GM12878 (cell line): ENCODE data around the gene UBR7. TPM values are rescaled to one million over a fixed set of nuclear protein-coding genes. Genes with fewer than 3 reads are reported as not detected.

Source experiments
- ATAC-seq: fragments of 200-7000 bp; cut with Tn5 transposase; 3 replicates; pipeline ENCODE4 v1.9.1; 2020; ENCODE audit warnings: mild to moderate bottlenecking, moderate library complexity
- BruUV-seq: library from RNA; stranded (reverse); fragments of 400-500 nt; replicated peaks from 2 replicates; lab custom pipeline; 2021; lab: Mats Ljungman, UMichigan
- CTCF ChIA-PET: fragments of 300-600 bp; sonication (Branson Sonifier 250); formaldehyde crosslinking; extraction: SDS; loops from one replicate; lab custom pipeline; 2021; ENCODE audit warnings: inconsistent platforms; lab: Yijun Ruan, JAX
- POLR2A ChIA-PET: fragments of 350-600 bp; formaldehyde crosslinking; extraction: SDS; loops from one replicate; lab custom pipeline; 2021; ENCODE audit warnings: inconsistent platforms; lab: Charles Lee
- RAD21 ChIA-PET: fragments of 300-600 bp; sonication (Branson Sonifier 250); formaldehyde crosslinking; loops from one replicate; lab custom pipeline; 2023; ENCODE audit warnings: antibody characterized with exemption; ENCODE audit not compliant: unreplicated experiment; lab: Charles Lee
- SMC1A ChIA-PET: fragments of 300-600 bp; sonication (Branson Sonifier 250); formaldehyde crosslinking; loops from one replicate; lab custom pipeline; 2023; ENCODE audit not compliant: unreplicated experiment, uncharacterized antibody; lab: Charles Lee
- DNase-seq: peaks from one replicate; pipeline ENCODE4 v3.0.0-alpha.2; 2011; ENCODE audit warnings: low read depth, low spot score
- FAIRE-seq: peaks from 3 replicates; lab custom pipeline; 2011; peaks lifted over from hg19 to GRCh38; lab: Jason Lieb, UNC
- H2AFZ ChIP-seq: 2 replicates; pipeline ENCODE4 v1.6.0; 2011; ENCODE audit warnings: low read depth, low read length, control low read depth; ENCODE audit not compliant: control insufficient read depth
- H3K27ac ChIP-seq: 2 replicates; pipeline ENCODE4 v1.5.1; 2011; ENCODE audit warnings: control low read depth; ENCODE audit not compliant: control insufficient read depth, insufficient read depth
- H3K27me3 ChIP-seq, 2 experiments: replicated peaks in 1 of 2; 2 replicates each; pipeline versions ENCODE4 v1.6.0 to v1.6.1; 2011; ENCODE audit warnings: low read length in 1 of 2; ENCODE audit not compliant: control insufficient read depth in 2 of 2, insufficient read depth in 2 of 2
- H3K36me3 ChIP-seq, 2 experiments: 2 replicates each; pipeline ENCODE4 v1.5.1; 2011; ENCODE audit warnings: low read length in 1 of 2; ENCODE audit not compliant: control insufficient read depth in 2 of 2, insufficient read depth in 2 of 2
- H3K4me1 ChIP-seq: 2 replicates; pipeline ENCODE4 v1.6.1; 2011; ENCODE audit warnings: mild to moderate bottlenecking, low read length, moderate library complexity, mixed read lengths; ENCODE audit not compliant: control insufficient read depth, insufficient read depth
- H3K4me2 ChIP-seq: 2 replicates; pipeline ENCODE4 v1.6.0; 2011; ENCODE audit warnings: control low read depth; ENCODE audit not compliant: control insufficient read depth, insufficient read depth
- H3K4me3 ChIP-seq: fragments of 200-600 bp; sonication (generic); 2 replicates; pipeline ENCODE4 v1.5.1; 2016
- H3K79me2 ChIP-seq: 2 replicates; pipeline ENCODE4 v1.6.0; 2011; ENCODE audit warnings: low read length; ENCODE audit not compliant: control insufficient read depth, insufficient read depth
- H3K9ac ChIP-seq: 2 replicates; pipeline ENCODE4 v1.8.0; 2011; ENCODE audit warnings: low read length, control low read depth, mixed read lengths; ENCODE audit not compliant: control insufficient read depth, insufficient read depth
- H3K9me3 ChIP-seq: replicated peaks from 3 replicates; pipeline ENCODE4 v1.5.1; 2011; ENCODE audit warnings: mild to moderate bottlenecking, low read length; ENCODE audit not compliant: control insufficient read depth, insufficient read depth
- H4K20me1 ChIP-seq: 2 replicates; pipeline ENCODE4 v1.6.0; 2011; ENCODE audit not compliant: control insufficient read depth, insufficient read depth
- BMI1 ChIP-seq: fragments of 450-650 bp; IDR thresholded peaks from 2 replicates; pipeline ENCODE4 v1.6.1; 2016; ENCODE audit warnings: mild to moderate bottlenecking, moderate library complexity, borderline replicate concordance
- FOXK2 ChIP-seq: fragments of 450-650 bp; IDR thresholded peaks from 2 replicates; pipeline ENCODE4 v1.6.1; 2017; ENCODE audit warnings: mild to moderate bottlenecking, moderate library complexity
- NFXL1 ChIP-seq: fragments of 450-650 bp; IDR thresholded peaks from 2 replicates; pipeline ENCODE4 v1.6.1; 2017; ENCODE audit warnings: antibody characterized with exemption, mild to moderate bottlenecking, borderline replicate concordance
- RCOR1 ChIP-seq: conservative IDR thresholded peaks from 2 replicates; pipeline ENCODE4 v1.6.1; 2012; ENCODE audit warnings: low read depth, low read length, improper control_type of control experiment
- RUNX3 ChIP-seq: IDR thresholded peaks from 2 replicates; pipeline ENCODE4 v1.6.1; 2012; ENCODE audit warnings: low read length, inconsistent platforms
- SUPT20H ChIP-seq: IDR thresholded peaks from 2 replicates; pipeline ENCODE4 v1.6.1; 2011; ENCODE audit warnings: low read depth, mild to moderate bottlenecking, low read length, moderate library complexity, borderline replicate concordance; ENCODE audit not compliant: control insufficient read depth
- WGBS: methylation state at CpG from one replicate; pipeline ENCODE4 v1.1.6; 2016; ENCODE audit warnings: low lambda C conversion rate; ENCODE audit not compliant: insufficient replicate concordance, insufficient coverage; ENCODE audit errors: missing lambda C conversion rate; 5-methylcytosine and 5-hydroxymethylcytosine counted together
- in situ Hi-C: fragments of 300-500 bp; cut with MboI; formaldehyde crosslinking; loops from 9 replicates; pipeline ENCODE4 v1.14.3; 2018; ENCODE audit warnings: mixed read lengths
- intact Hi-C: fragments of 100-400 bp; cut with micrococcal nuclease; formaldehyde crosslinking; loops from one replicate; pipeline ENCODE4 v1.14.2; 2022; ENCODE audit not compliant: unreplicated experiment
- polyA plus RNA-seq, 11 experiments: library from polyadenylated mRNA; depleted of rRNA in 4 of 11; unstranded in 6 of 11; stranded (reverse) in 5 of 11; fragments of >200 nt; fragmentation: Nextera tagmentation in 4 of 11; fragmentation: Illumina TruSeq in 1 of 11; extraction: Ambion mirVana in 4 of 11; extraction: Trizol in 1 of 11; gene quantifications; 1 replicate in 1 of 11; 2 replicates in 10 of 11; pipeline versions ENCODE4 v1.2.1 to v1.2.3, GENCODE V29; 2011 to 2016; ENCODE audit warnings: inconsistent platforms in 2 of 11, missing spikeins in 2 of 11, low read depth in 1 of 11
- total RNA-seq, 4 experiments: library from RNA; depleted of rRNA in 3 of 4; stranded (reverse); fragments of >200 nt in 3 of 4; fragmentation: Illumina TruSeq in 1 of 4; extraction: Trizol in 1 of 4; gene quantifications; 2 replicates each; pipeline versions ENCODE4 v1.2.1 to v1.2.3, GENCODE V29; 2013 to 2021
- TF ChIP-seq, protein P1 (sequence below): IDR thresholded peaks from 2 replicates; pipeline ENCODE4 v1.6.1; 2012; ENCODE audit warnings: low read depth, low read length, improper control_type of control experiment
- TF ChIP-seq, protein P2 (sequence below): fragments of 450-650 bp; IDR thresholded peaks from 2 replicates; pipeline ENCODE4 v1.6.1; 2014; ENCODE audit warnings: mild to moderate bottlenecking
- TF ChIP-seq, protein P3 (sequence below): fragments of 450-650 bp; formaldehyde crosslinking; IDR thresholded peaks from 2 replicates; pipeline ENCODE4 v1.4.0; 2020; ENCODE audit warnings: mild to moderate bottlenecking, moderate library complexity
- TF ChIP-seq, protein P4 (sequence below), 3 experiments: IDR thresholded peaks in 2 of 3; conservative IDR thresholded peaks in 1 of 3; 2 replicates each; pipeline ENCODE4 v1.5.1; 2011; ENCODE audit warnings: low read depth in 3 of 3, low read length in 3 of 3, mild to moderate bottlenecking in 3 of 3, control low read depth in 2 of 3, moderate library complexity in 2 of 3, inconsistent platforms in 1 of 3, mixed read lengths in 1 of 3; ENCODE audit not compliant: control insufficient read depth in 2 of 3, insufficient read depth in 1 of 3; ENCODE audit errors: extremely low read depth in 1 of 3

The UBR7 gene
- total and polyA plus RNA-seq, 10 of the 15 experiments (the other 5 are each of a cell fraction or from before 2014, with no cell fraction given), result 14.3 to 85.6 (median 49.9) TPM

DNA sequence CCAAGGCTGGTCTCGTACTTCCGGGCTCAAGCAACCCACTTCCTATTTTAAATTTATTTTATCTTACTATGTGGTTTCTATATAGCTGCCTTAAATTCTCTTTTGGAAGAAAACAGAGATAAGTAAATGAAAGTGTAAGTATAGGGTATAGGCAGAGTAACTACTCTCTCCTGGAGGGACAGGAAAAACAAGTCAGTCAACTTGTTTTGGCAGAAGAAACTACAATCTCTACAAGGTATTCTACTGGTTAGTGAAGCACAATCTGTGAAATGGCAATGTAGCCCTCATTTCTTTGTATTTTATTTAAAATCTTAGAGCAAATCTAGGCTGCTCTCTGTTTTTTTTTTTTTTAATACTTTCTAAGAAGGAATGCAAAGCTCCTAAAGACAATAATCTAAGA is 55.4 kb downstream of the UBR7 start:
- no peak overlapping the region for H2AFZ ChIP-seq
- RAD21 ChIA-PET, result interaction anchor here (0.6 kb wide), 1 partner anchor 55 kb away, joined by 3 read pairs; no protein-coding TSS in a partner anchor
- TF ChIP-seq NFXL1 (no peak), SUPT20H (no peak), BMI1 (no peak), RUNX3 (no peak), RCOR1 (no peak), FOXK2 (no peak)
- TF ChIP-seq, protein P1, sequence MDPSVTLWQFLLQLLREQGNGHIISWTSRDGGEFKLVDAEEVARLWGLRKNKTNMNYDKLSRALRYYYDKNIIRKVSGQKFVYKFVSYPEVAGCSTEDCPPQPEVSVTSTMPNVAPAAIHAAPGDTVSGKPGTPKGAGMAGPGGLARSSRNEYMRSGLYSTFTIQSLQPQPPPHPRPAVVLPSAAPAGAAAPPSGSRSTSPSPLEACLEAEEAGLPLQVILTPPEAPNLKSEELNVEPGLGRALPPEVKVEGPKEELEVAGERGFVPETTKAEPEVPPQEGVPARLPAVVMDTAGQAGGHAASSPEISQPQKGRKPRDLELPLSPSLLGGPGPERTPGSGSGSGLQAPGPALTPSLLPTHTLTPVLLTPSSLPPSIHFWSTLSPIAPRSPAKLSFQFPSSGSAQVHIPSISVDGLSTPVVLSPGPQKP, result no peak
- TF ChIP-seq, protein P2, sequence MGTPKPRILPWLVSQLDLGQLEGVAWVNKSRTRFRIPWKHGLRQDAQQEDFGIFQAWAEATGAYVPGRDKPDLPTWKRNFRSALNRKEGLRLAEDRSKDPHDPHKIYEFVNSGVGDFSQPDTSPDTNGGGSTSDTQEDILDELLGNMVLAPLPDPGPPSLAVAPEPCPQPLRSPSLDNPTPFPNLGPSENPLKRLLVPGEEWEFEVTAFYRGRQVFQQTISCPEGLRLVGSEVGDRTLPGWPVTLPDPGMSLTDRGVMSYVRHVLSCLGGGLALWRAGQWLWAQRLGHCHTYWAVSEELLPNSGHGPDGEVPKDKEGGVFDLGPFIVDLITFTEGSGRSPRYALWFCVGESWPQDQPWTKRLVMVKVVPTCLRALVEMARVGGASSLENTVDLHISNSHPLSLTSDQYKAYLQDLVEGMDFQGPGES, result no peak
- TF ChIP-seq, protein P3, sequence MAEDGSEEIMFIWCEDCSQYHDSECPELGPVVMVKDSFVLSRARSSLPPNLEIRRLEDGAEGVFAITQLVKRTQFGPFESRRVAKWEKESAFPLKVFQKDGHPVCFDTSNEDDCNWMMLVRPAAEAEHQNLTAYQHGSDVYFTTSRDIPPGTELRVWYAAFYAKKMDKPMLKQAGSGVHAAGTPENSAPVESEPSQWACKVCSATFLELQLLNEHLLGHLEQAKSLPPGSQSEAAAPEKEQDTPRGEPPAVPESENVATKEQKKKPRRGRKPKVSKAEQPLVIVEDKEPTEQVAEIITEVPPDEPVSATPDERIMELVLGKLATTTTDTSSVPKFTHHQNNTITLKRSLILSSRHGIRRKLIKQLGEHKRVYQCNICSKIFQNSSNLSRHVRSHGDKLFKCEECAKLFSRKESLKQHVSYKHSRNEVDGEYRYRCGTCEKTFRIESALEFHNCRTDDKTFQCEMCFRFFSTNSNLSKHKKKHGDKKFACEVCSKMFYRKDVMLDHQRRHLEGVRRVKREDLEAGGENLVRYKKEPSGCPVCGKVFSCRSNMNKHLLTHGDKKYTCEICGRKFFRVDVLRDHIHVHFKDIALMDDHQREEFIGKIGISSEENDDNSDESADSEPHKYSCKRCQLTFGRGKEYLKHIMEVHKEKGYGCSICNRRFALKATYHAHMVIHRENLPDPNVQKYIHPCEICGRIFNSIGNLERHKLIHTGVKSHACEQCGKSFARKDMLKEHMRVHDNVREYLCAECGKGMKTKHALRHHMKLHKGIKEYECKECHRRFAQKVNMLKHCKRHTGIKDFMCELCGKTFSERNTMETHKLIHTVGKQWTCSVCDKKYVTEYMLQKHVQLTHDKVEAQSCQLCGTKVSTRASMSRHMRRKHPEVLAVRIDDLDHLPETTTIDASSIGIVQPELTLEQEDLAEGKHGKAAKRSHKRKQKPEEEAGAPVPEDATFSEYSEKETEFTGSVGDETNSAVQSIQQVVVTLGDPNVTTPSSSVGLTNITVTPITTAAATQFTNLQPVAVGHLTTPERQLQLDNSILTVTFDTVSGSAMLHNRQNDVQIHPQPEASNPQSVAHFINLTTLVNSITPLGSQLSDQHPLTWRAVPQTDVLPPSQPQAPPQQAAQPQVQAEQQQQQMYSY (CRISPR knock-in tag), result no peak
- TF ChIP-seq, protein P4, sequence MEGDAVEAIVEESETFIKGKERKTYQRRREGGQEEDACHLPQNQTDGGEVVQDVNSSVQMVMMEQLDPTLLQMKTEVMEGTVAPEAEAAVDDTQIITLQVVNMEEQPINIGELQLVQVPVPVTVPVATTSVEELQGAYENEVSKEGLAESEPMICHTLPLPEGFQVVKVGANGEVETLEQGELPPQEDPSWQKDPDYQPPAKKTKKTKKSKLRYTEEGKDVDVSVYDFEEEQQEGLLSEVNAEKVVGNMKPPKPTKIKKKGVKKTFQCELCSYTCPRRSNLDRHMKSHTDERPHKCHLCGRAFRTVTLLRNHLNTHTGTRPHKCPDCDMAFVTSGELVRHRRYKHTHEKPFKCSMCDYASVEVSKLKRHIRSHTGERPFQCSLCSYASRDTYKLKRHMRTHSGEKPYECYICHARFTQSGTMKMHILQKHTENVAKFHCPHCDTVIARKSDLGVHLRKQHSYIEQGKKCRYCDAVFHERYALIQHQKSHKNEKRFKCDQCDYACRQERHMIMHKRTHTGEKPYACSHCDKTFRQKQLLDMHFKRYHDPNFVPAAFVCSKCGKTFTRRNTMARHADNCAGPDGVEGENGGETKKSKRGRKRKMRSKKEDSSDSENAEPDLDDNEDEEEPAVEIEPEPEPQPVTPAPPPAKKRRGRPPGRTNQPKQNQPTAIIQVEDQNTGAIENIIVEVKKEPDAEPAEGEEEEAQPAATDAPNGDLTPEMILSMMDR (IDR thresholded peaks at IDR 0.05 in 2 of 3, conservative IDR thresholded peaks at IDR 0.05 in 1 of 3; ENCODE audit: control insufficient read depth in 2 of 3, extremely low read depth in 1 of 3, insufficient read depth in 1 of 3, low read depth in 3 of 3, low read length in 3 of 3), result no peak
- TF ChIP-seq, all 136 proteins: peak for 0
- in situ Hi-C loops, result no loop called here
- intact Hi-C loops, result no loop called here
- H3K4me3 ChIP-seq, result no peak overlapping the region
- ATAC-seq (no peak), FAIRE-seq (no peak), DNase-seq (no peak)
- H3K27me3 ChIP-seq, result no peaks in the 10 kb centered on the region
- no peaks in the 10 kb centered on the region for H3K9me3 ChIP-seq
- 94% methylated on average over 2 of the region's 2 CpGs for WGBS
- CTCF ChIA-PET, result no interaction called here
- H4K20me1 ChIP-seq, result no peaks in the 10 kb centered on the region
- H3K4me1 ChIP-seq, result no peaks in the 10 kb centered on the region
- POLR2A ChIA-PET, result interaction anchor here (0.7 kb wide), 1 partner anchor 361 kb away, joined by 4 read pairs; no protein-coding TSS in a partner anchor
- H3K79me2 ChIP-seq, result no peaks in the 10 kb centered on the region; the same call in 1 of the 2 replicates
- no peak overlapping the region for H3K4me2 ChIP-seq
- no TSS peak for BruUV-seq
- SMC1A ChIA-PET, result interaction anchor here (1.0 kb wide), 1 partner anchor 284 kb away, joined by 3 read pairs; no protein-coding TSS in a partner anchor
- peaks cover 4 to 14% of the 10 kb centered on the region in 2 experiments for H3K36me3 ChIP-seq
- H3K9ac ChIP-seq, result no peak overlapping the region
- H3K27ac ChIP-seq, result no peak overlapping the region
